H1 (cell line): ENCODE results near the gene PIGM. TPM values are rescaled to one million over a fixed set of nuclear protein-coding genes. Genes with fewer than 3 reads are reported as not detected.

Experiments
- CTCF ChIA-PET: fragments of 300-600 bp; sonication (Branson Sonifier 250); formaldehyde crosslinking; loops from one replicate; lab custom pipeline; 2021; ENCODE audit not compliant: partially characterized antibody; lab: Charles Lee
- POLR2A ChIA-PET: fragments of 300-600 bp; sonication (Branson Sonifier 250); formaldehyde crosslinking; loops from one replicate; lab custom pipeline; 2021; ENCODE audit warnings: inconsistent platforms; ENCODE audit not compliant: partially characterized antibody; lab: Charles Lee
- DNase-seq, 2 experiments: peaks; one replicate each; pipeline versions ENCODE4 v3.0.0 to v3.0.0-alpha.2; 2010 to 2022; ENCODE audit warnings: low spot score in 2 of 2, low read depth in 1 of 2, mixed read lengths in 1 of 2
- FAIRE-seq: peaks from 2 replicates; lab custom pipeline; 2011; peaks lifted over from hg19 to GRCh38; lab: Jason Lieb, UNC
- H2AFZ ChIP-seq: 2 replicates; pipeline ENCODE4 v1.8.1; 2012; ENCODE audit warnings: low read length, inconsistent platforms
- H2AK5ac ChIP-seq: 2 replicates; pipeline ENCODE4 v1.6.1; 2013; ENCODE audit warnings: low read depth, low read length
- H2BK120ac ChIP-seq: replicated peaks from 2 replicates; pipeline ENCODE3; 2013; ENCODE audit warnings: low read depth, low read length, inconsistent platforms
- H2BK12ac ChIP-seq: 2 replicates; pipeline ENCODE4 v1.6.1; 2013; ENCODE audit warnings: low read depth, low read length
- H2BK15ac ChIP-seq: 2 replicates; pipeline ENCODE4 v1.6.1; 2013; ENCODE audit warnings: low read length
- H2BK20ac ChIP-seq: 2 replicates; pipeline ENCODE4 v1.6.1; 2013; ENCODE audit warnings: low read length
- H2BK5ac ChIP-seq: 2 replicates; pipeline ENCODE4 v1.6.1; 2013; ENCODE audit warnings: low read depth, low read length
- H3K14ac ChIP-seq: 2 replicates; pipeline ENCODE4 v1.6.1; 2013; ENCODE audit warnings: inconsistent platforms; ENCODE audit not compliant: insufficient read length
- H3K18ac ChIP-seq: 2 replicates; pipeline ENCODE4 v1.6.1; 2013; ENCODE audit warnings: low read length; ENCODE audit errors: extremely low read depth
- H3K23ac ChIP-seq: 2 replicates; pipeline ENCODE4 v1.6.1; 2013; ENCODE audit warnings: inconsistent platforms; ENCODE audit not compliant: insufficient read length
- H3K23me2 ChIP-seq: 2 replicates; pipeline ENCODE4 v1.6.1; 2013; ENCODE audit warnings: low read depth, low read length
- H3K27ac ChIP-seq: 2 replicates; pipeline ENCODE4 v1.6.1; 2011; ENCODE audit warnings: low read depth, low read length, inconsistent platforms
- H3K27me3 ChIP-seq, 4 experiments: replicated peaks in 1 of 4; 1 replicate in 1 of 4; 2 replicates in 3 of 4; pipeline versions ENCODE4 v1.6.1 to v1.8.1; 2011 to 2013; ENCODE audit warnings: low read length in 3 of 4, mild to moderate bottlenecking in 3 of 4, inconsistent platforms in 2 of 4, mixed read lengths in 2 of 4, moderate library complexity in 1 of 4; ENCODE audit not compliant: control insufficient read depth in 3 of 4, insufficient read depth in 3 of 4; ENCODE audit errors: extremely low read depth in 1 of 4
- H3K36me3 ChIP-seq, 4 experiments: 2 replicates each; pipeline versions ENCODE4 v1.6.1 to v1.8.1; 2011 to 2013; ENCODE audit warnings: mild to moderate bottlenecking in 4 of 4, low read length in 3 of 4, moderate library complexity in 2 of 4, control low read depth in 1 of 4, inconsistent platforms in 1 of 4; ENCODE audit not compliant: insufficient read depth in 4 of 4, control insufficient read depth in 2 of 4
- H3K4ac ChIP-seq: replicated peaks from 2 replicates; pipeline ENCODE3; 2013; ENCODE audit warnings: low read length, low read depth, mixed read lengths, inconsistent platforms; ENCODE audit not compliant: insufficient read length
- H3K4me1 ChIP-seq, 4 experiments: replicated peaks in 1 of 4; 1 replicate in 1 of 4; 2 replicates in 3 of 4; pipeline versions ENCODE4 v1.6.1 to v1.8.1; 2011 to 2013; ENCODE audit warnings: low read length in 3 of 4, inconsistent platforms in 2 of 4, mixed read lengths in 1 of 4; ENCODE audit not compliant: insufficient read depth in 4 of 4, control insufficient read depth in 3 of 4
- H3K4me2 ChIP-seq, 2 experiments: 2 replicates each; pipeline versions ENCODE4 v1.6.1 to v1.8.1; 2011 to 2013; ENCODE audit warnings: low read depth in 2 of 2, low read length in 2 of 2, control low read depth in 1 of 2, inconsistent platforms in 1 of 2, mild to moderate bottlenecking in 1 of 2; ENCODE audit not compliant: insufficient read depth in 1 of 2
- H3K4me3 ChIP-seq, 4 experiments: fragments of 200-600, 300-600 bp in 1 of 4; sonication (generic), shearing (Covaris generic), sonication (Bioruptor Twin) in 1 of 4; 2 replicates each; pipeline versions ENCODE4 v1.5.1 to v1.8.1; 2011 to 2016; ENCODE audit warnings: low read length in 4 of 4, low read depth in 3 of 4, control low read depth in 2 of 4, inconsistent platforms in 2 of 4, mild to moderate bottlenecking in 2 of 4, mixed read lengths in 1 of 4, moderate library complexity in 1 of 4; ENCODE audit not compliant: insufficient read depth in 2 of 4; ENCODE audit errors: extremely low read depth in 1 of 4
- H3K56ac ChIP-seq: replicated peaks from 2 replicates; pipeline ENCODE3; 2013; ENCODE audit warnings: low read depth, mild to moderate bottlenecking, mixed read lengths, low read length, inconsistent platforms; ENCODE audit not compliant: insufficient read length
- H3K79me1 ChIP-seq: 2 replicates; pipeline ENCODE4 v1.6.1; 2013; ENCODE audit warnings: low read depth, low read length, control low read depth
- H3K79me2 ChIP-seq, 2 experiments: 2 replicates each; pipeline versions ENCODE4 v1.6.1 to v1.8.1; 2012 to 2013; ENCODE audit warnings: low read length in 2 of 2, mild to moderate bottlenecking in 2 of 2, inconsistent platforms in 1 of 2; ENCODE audit not compliant: insufficient read depth in 2 of 2, control insufficient read depth in 1 of 2
- H3K9ac ChIP-seq, 4 experiments: replicated peaks in 1 of 4; 1 replicate in 1 of 4; 2 replicates in 3 of 4; pipeline versions ENCODE4 v1.6.1 to v1.8.1; 2011 to 2013; ENCODE audit warnings: low read depth in 3 of 4, low read length in 3 of 4, control low read depth in 2 of 4, mild to moderate bottlenecking in 2 of 4, moderate library complexity in 2 of 4, inconsistent platforms in 1 of 4; ENCODE audit errors: extremely low read depth in 1 of 4
- H3K9me3 ChIP-seq, 2 experiments: 2 replicates each; pipeline versions ENCODE4 v1.6.1 to v1.8.1; 2012 to 2013; ENCODE audit warnings: mild to moderate bottlenecking in 2 of 2, moderate library complexity in 2 of 2, control low read depth in 1 of 2, inconsistent platforms in 1 of 2, low read depth in 1 of 2, low read length in 1 of 2, mixed read lengths in 1 of 2; ENCODE audit not compliant: insufficient read depth in 2 of 2
- H4K20me1 ChIP-seq, 2 experiments: replicated peaks in 1 of 2; 2 replicates each; pipeline versions ENCODE3 to v1.8.1; 2011 to 2013; ENCODE audit warnings: inconsistent platforms in 2 of 2, low read length in 2 of 2, mild to moderate bottlenecking in 1 of 2; ENCODE audit not compliant: insufficient read depth in 2 of 2, control insufficient read depth in 1 of 2
- H4K5ac ChIP-seq: 2 replicates; pipeline ENCODE4 v1.6.1; 2013; ENCODE audit warnings: low read length, low read depth, mixed read lengths, inconsistent platforms; ENCODE audit not compliant: insufficient read length
- H4K8ac ChIP-seq: 2 replicates; pipeline ENCODE4 v1.8.0; 2013; ENCODE audit warnings: mild to moderate bottlenecking, moderate library complexity, low read length, inconsistent platforms; ENCODE audit not compliant: insufficient read depth; ENCODE audit errors: extremely low read depth
- H4K91ac ChIP-seq: replicated peaks from 2 replicates; pipeline ENCODE3; 2013; ENCODE audit warnings: low read length, mixed read lengths, inconsistent platforms; ENCODE audit not compliant: insufficient read length
- FOSL1 ChIP-seq: IDR thresholded peaks from 2 replicates; pipeline ENCODE4 v1.6.1; 2011; ENCODE audit warnings: mild to moderate bottlenecking, low read depth, low read length, moderate library complexity; ENCODE audit not compliant: insufficient read depth
- GTF2F1 ChIP-seq: IDR thresholded peaks from 2 replicates; pipeline ENCODE4 v1.6.1; 2012; ENCODE audit warnings: low read depth, low read length, improper control_type of control experiment, borderline replicate concordance
- POLR2AphosphoS5 ChIP-seq: IDR thresholded peaks from 2 replicates; pipeline ENCODE4 v1.6.1; 2011; ENCODE audit warnings: low read depth, low read length
- WGBS, 2 experiments: shearing (Covaris generic) in 1 of 2; methylation state at CpG; one replicate each; pipeline versions ENCODE4 v1.1.6 to v1.1.7; 2013 to 2015; ENCODE audit warnings: low lambda C conversion rate in 2 of 2, mixed read lengths in 2 of 2, inconsistent platforms in 1 of 2, low coverage in 1 of 2, missing lambda C conversion rate in 1 of 2; ENCODE audit not compliant: insufficient replicate concordance in 2 of 2, insufficient coverage in 1 of 2, insufficient read length in 1 of 2; ENCODE audit errors: extremely low coverage in 1 of 2, missing lambda C conversion rate in 1 of 2; 5-methylcytosine and 5-hydroxymethylcytosine counted together
- polyA plus RNA-seq, 7 experiments: library from polyadenylated mRNA; depleted of rRNA in 3 of 7; stranded (reverse) in 5 of 7; unstranded in 2 of 7; fragments of >200 nt in 5 of 7; fragments of 200-250 nt in 2 of 7; gene quantifications; 1 replicate in 5 of 7; 2 replicates in 1 of 7; 4 replicates in 1 of 7; pipeline versions ENCODE4 v1.2.1 to v1.2.3, GENCODE V29; 2011 to 2013; ENCODE audit warnings: missing spikeins in 2 of 7, mixed read lengths in 2 of 7
- total RNA-seq: library from RNA; stranded (reverse); fragmentation: NEBNext Ultra II Directional; extraction: Animal tissue kit (Norgen Biotek cat#: 25700); gene quantifications from 2 replicates; pipeline ENCODE4 v1.2.1, GENCODE V29; 2021

Gene PIGM
- total and polyA plus RNA-seq, 2 of the 8 experiments (the other 6 are each of a cell fraction or from before 2014, with no cell fraction given), result 5.4 to 6.0 TPM

DNA sequence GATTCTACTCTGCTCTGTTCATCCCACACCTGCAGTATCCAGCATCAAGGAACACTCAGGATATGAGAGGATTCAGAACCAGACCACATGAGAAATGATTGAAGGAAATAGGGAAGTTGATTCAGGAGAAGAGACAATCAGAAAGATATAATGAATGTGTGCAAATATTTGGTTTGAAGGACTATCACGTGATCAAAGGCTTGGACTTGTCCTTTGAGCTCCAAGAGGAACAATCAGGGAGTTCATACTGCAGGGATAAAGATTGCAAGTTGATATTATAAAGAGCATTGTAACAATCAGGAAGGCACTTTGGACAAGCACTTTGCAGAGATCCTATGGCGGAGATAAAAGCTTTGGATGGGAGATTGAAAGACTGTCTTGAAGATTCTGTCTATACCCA is 13.9 kb upstream of the PIGM start:
- Histone ChIP-seq H3K4ac (no peak overlapping the region), H3K9ac (no peak overlapping the region), H3K27ac (no peak overlapping the region), H4K5ac (no peak overlapping the region), H3K9me3 (no peaks in the 10 kb centered on the region), H4K8ac (no peak overlapping the region), H2AK5ac (no peak overlapping the region), H2BK20ac (no peak overlapping the region), H2BK12ac (no peak overlapping the region), H2BK120ac (no peak overlapping the region), H3K56ac (no peak overlapping the region), H3K79me1 (no peaks in the 10 kb centered on the region), H2BK15ac (no peak overlapping the region), H3K4me3 (no peak overlapping the region), H3K23me2 (no peaks in the 10 kb centered on the region), H3K23ac (no peak overlapping the region), H2AFZ (no peak overlapping the region), H3K27me3 (no peaks in the 10 kb centered on the region; a peak in 1 of 7 replicates), H3K14ac (no peak overlapping the region), H3K36me3 (no peaks in the 10 kb centered on the region), H2BK5ac (no peak overlapping the region), H4K20me1 (no peaks in the 10 kb centered on the region), H3K4me1 (peaks cover 10 to 24% (median 16%) of the 10 kb centered on the region in 4 experiments), H4K91ac (no peak overlapping the region), H3K4me2 (no peak overlapping the region; a peak in 1 of 4 replicates), H3K18ac (no peak overlapping the region), H3K79me2 (no peaks in the 10 kb centered on the region)
- TF ChIP-seq GTF2F1, result no peak
- no peak for TF ChIP-seq POLR2AphosphoS5
- TF ChIP-seq FOSL1, result no peak
- FAIRE-seq (no peak), DNase-seq (no peak)
- CTCF ChIA-PET, result interaction anchor here (0.7 to 46.4 kb wide), 26 partner anchors 9 to 1075 kb away, joined by 3 to 1874 read pairs (median 4); partner anchors contain the start of genes CFAP45, IGSF8, KCNJ10 and KCNJ9
- POLR2A ChIA-PET, result interaction anchor here (0.6 to 3.4 kb wide), 13 partner anchors 9 to 338 kb away, joined by 3 to 18 read pairs (median 4); partner anchors contain the start of gene PIGM
- 90% methylated on average over 2 of the region's 2 CpGs; no CpG with 5 or more reads in 1 of the 2 experiments for WGBS, 2 experiments
